Tibial nerve (tissue), 4 donors: Measurements from ENCODE around the gene SDC1.

Experiments
- CTCF ChIP-seq, 5 experiments: fragments of 200-600 bp in 3 of 5; fragments of 450-650 bp in 2 of 5; sonication (generic) in 3 of 5; IDR thresholded peaks; one replicate each; pipeline ENCODE4 v1.5.1; 2016 to 2019; ENCODE audit warnings: antibody characterized with exemption in 5 of 5, mild to moderate bottlenecking in 3 of 5, moderate library complexity in 2 of 5
- EP300 ChIP-seq, 2 donors: sonication (generic); formaldehyde crosslinking; IDR thresholded peaks; one replicate each; pipeline ENCODE4 v1.6.1; 2017; ENCODE audit warnings: antibody characterized with exemption in 2 of 2, mild to moderate bottlenecking in 1 of 2

DNA sequence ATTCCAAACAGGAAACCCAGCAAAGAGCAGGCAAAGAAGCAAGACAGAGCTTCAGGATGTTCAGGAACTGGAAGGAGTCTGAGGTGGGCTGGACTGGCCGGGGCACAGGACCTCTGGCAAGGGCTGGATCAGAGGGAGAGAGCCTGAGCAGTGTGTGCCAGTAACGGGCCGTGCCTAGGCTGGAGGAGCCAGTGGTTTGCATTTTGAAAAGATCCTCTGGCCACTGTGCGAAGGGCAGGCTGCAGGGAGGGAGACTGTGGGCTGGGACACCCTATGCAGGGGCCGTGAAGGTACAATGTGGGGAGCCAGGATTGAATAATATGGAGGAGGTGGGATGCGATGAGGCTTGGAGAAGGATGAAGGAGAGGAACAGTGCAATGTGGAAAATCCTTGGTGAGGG lies 6.2 kb upstream of the SDC1 start:
- no peak for TF ChIP-seq EP300 (IDR thresholded peaks at IDR 0.05)
- TF ChIP-seq CTCF (IDR thresholded peaks at IDR 0.05) = no peak
